WI38 (cell line): ENCODE measurements around the gene CAB39.

ENCODE experiments used
- H3K4me3 ChIP-seq: 2 replicates; pipeline ENCODE4 v1.5.1; 2011; ENCODE audit warnings: low read depth, mild to moderate bottlenecking, control low read depth, low read length
- CTCF ChIP-seq: IDR thresholded peaks from 2 replicates; pipeline ENCODE4 v1.5.1; 2012; ENCODE audit warnings: low read depth, mild to moderate bottlenecking, control low read depth, low read length

CAB39 gene

GRCh38 chr2:230738924-230739323, 26.3 kb downstream of the CAB39 start:
- no peak for TF ChIP-seq CTCF
- no peak overlapping the region for H3K4me3 ChIP-seq

GRCh38 chr2:230739961-230740360, 27.3 kb downstream of the CAB39 start:
- no peak for TF ChIP-seq CTCF
- no peak overlapping the region for H3K4me3 ChIP-seq

- TF ChIP-seq CTCF, result no peak
These were observed 30.1 kb downstream of the CAB39 start for GRCh38 chr2:230742781-230743180.

GRCh38 chr2:230746213-230746612, 33.6 kb downstream of the CAB39 start:
- TF ChIP-seq CTCF, result no peak
- no peak overlapping the region for H3K4me3 ChIP-seq

More at GRCh38 chr2:230742781-230743180, 30.1 kb downstream of the CAB39 start:
- H3K4me3 ChIP-seq, result no peak overlapping the region

- TF ChIP-seq CTCF, result no peak
- H3K4me3 ChIP-seq, result no peak overlapping the region
These were observed 35.4 kb downstream of the CAB39 start for GRCh38 chr2:230748087-230748486.

GRCh38 chr2:230749111-230749510, 36.5 kb downstream of the CAB39 start:
- no peak overlapping the region for H3K4me3 ChIP-seq

GRCh38 chr2:230751062-230751461, 38.4 kb downstream of the CAB39 start:
- TF ChIP-seq CTCF, result no peak

More at GRCh38 chr2:230749111-230749510, 36.5 kb downstream of the CAB39 start:
- no peak for TF ChIP-seq CTCF

More at GRCh38 chr2:230751062-230751461, 38.4 kb downstream of the CAB39 start:
- no peak overlapping the region for H3K4me3 ChIP-seq
